GM10248 (cell line): ENCODE data around the gene SSBP3.

Source experiments
- CTCF ChIA-PET: fragments of 300-600 bp; sonication (Branson Sonifier 250); formaldehyde crosslinking; extraction: SDS; loops from one replicate; lab custom pipeline; 2021; ENCODE audit warnings: antibody characterized with exemption; lab: Yijun Ruan, JAX
- POLR2A ChIA-PET: fragments of 350-650 bp; sonication (Branson Sonifier 250); formaldehyde crosslinking; extraction: SDS; loops from one replicate; lab custom pipeline; 2020; ENCODE audit warnings: antibody characterized with exemption; lab: Yijun Ruan, JAX
- DNase-seq: peaks from one replicate; pipeline ENCODE4 v3.0.0; 2012; ENCODE audit errors: extremely low spot score
- TF ChIP-seq, protein P1 (sequence below): IDR thresholded peaks from 2 replicates; pipeline ENCODE4 v1.5.1; 2012; ENCODE audit warnings: mild to moderate bottlenecking, low read depth; ENCODE audit errors: extremely low read depth, missing control alignments, control extremely low read depth

Gene SSBP3

DNA sequence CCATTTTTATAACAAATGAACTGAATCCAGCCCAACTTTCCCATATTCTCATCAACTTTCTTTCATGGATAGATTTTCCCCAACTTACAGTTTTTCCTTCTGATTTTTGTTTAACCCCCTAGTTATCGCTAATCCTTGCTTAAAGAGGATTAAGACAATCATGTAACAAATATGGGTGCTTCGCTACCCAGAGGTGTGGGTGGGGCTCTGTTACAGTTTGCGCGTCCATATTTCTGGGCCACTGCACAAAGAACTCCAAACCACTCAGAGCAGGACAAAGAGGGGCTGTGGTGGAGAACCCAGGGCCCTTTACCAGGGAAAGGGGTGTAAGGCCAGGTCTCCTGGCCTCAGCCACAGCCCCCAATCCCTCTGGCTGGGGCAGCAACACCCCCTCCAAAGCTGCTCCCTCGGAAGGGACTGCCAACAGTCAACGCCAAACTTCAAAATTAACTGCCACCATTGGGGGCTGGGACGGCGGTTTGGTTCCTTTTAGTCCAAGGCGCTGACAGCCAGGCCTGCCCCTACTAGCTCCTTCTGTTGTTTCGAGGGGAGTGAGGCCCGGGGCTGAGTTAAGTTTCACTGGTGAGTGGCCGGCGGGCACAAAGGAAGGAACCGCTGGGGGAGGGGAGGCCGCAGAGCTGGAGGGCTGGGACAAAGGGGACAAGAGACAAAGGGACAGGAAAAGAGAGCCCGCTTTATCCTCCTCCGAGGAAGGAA is 27.9 kb downstream of the SSBP3 start:
- no peak for DNase-seq
- TF ChIP-seq, protein P1, sequence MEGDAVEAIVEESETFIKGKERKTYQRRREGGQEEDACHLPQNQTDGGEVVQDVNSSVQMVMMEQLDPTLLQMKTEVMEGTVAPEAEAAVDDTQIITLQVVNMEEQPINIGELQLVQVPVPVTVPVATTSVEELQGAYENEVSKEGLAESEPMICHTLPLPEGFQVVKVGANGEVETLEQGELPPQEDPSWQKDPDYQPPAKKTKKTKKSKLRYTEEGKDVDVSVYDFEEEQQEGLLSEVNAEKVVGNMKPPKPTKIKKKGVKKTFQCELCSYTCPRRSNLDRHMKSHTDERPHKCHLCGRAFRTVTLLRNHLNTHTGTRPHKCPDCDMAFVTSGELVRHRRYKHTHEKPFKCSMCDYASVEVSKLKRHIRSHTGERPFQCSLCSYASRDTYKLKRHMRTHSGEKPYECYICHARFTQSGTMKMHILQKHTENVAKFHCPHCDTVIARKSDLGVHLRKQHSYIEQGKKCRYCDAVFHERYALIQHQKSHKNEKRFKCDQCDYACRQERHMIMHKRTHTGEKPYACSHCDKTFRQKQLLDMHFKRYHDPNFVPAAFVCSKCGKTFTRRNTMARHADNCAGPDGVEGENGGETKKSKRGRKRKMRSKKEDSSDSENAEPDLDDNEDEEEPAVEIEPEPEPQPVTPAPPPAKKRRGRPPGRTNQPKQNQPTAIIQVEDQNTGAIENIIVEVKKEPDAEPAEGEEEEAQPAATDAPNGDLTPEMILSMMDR, result no peak
- ChIA-PET POLR2A (no interaction called here), CTCF (interaction anchor here (1.1 to 1.8 kb wide), 2 partner anchors 8 to 12 kb away, joined by 4 to 5 read pairs; no protein-coding TSS in a partner anchor)

DNA sequence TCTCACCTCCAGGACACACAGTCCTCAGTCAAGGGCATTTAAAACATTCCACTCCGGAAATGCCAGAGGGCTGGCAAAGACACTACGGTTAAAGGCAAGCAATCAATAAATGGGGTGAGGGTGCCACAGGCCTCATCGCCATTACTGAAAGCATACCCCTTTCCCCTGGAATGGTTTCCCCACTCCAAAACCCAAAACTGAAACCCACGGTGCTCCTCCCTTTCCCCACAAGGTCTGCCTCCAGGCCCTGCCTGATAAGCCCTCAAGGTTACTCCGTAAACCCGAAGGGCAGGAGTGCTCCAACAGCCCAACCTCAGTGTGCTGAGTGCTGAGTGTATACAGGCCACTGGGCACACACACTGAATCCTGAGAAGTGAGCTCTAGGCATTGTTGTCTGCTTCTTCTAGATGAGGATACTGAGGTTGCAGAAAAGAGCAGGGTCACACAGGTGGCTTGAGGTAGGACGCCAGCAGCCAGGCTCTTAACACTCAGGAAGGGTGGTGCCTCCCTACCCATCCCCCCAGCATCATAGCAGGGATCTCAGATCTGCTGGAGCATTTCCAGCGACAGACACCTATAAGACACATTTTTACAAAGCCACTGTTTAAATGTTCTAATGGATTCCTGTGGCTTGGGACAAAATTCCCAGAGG is 29.0 kb downstream of the SSBP3 start:
- ChIA-PET POLR2A (no interaction called here), CTCF (interaction anchor here (1.6 to 1.8 kb wide), 2 partner anchors 8 to 11 kb away, joined by 4 read pairs; no protein-coding TSS in a partner anchor)
- no peak for DNase-seq
- TF ChIP-seq, protein P1, result no peak

DNA sequence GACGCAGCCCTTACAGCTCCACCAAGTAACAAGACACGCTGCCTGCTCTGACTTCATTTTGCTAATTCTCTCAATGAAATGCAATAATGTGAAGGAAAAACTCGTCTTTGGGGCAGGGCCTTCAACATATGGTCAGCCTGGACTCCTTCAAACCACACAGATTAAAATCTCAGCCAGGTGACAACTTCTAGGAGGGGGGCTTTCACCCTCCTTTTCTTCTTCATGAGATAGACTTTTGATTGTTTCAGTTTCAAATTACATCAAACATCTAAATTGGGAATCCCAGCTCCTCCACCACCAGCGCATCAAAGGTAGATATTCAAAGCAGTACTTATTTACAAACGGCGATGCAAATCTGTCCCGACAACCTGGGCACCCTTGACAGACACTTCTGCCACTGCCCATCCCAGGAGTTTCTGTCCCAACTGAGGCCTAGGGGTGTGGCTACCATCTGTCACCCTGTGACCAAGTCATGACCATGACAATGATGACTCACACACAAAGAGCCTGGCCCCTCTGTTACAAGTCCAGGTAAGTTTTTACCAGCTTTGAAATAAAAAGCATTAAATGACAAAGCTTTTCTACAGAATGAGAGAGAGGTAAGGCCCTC is 29.7 kb downstream of the SSBP3 start:
- POLR2A ChIA-PET, result no interaction called here
- DNase-seq, result peak; percentile 76
- TF ChIP-seq, protein P1, result no peak
- CTCF ChIA-PET, result interaction anchor here (1.6 to 1.8 kb wide), 2 partner anchors 8 to 10 kb away, joined by 4 read pairs; no protein-coding TSS in a partner anchor

DNA sequence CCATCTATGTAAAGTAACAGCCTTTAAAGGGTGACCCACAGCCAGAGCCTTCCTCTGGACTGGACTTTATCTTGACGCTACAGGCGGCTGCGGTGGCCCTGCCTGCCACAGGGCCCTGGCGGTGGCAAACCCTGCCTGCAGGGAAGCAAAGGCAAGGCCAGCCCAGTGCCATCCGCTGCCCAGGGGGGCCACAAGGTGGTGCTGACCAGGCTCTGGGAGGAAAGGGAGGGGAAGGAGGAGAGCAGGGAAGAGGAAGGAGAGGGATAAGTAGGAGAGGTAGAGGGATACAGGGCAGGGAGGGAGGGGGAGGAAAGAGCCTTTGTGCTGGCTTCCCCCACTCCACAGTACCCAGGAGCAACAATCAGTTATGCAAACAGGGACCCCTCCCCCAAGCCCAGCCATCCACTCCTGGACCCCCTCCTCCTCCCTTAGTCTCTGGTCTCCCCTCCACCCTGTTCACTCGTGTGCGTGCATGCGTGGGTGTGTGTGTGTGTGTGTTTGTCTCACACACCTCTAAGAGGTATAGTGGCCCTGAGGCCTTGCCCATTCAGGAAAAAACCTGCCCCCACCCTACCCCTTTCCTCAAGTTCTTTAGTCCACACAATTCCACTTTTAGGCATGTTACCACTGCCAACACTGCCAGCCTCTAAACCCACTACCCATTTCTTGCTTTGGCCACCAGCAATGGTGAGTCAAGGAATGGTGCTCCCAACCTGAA is 30.3 kb downstream of the SSBP3 start:
- TF ChIP-seq, protein P1, result no peak
- ChIA-PET CTCF (interaction anchor here (1.6 kb wide), 1 partner anchor 9 kb away, joined by 4 read pairs; no protein-coding TSS in a partner anchor), POLR2A (no interaction called here)

DNA sequence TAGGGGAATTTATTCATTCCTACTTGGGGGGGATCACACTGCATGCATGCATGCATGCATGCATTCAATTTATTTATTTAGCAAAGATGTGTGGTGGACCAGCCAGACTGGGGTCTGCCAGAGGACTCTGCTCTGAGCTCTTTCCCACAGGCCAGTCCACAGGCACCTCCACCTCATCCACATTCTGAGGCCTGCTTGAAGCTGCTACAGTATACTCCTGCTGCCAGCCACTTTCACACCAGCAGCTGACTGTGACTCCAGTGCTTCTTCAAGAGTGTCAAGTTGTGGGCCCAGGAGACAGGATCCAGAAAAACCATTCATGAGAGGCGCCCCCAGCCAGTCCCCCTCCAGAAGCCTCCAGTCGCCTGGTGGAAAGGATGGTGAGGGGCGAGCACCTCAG is 30.9 kb downstream of the SSBP3 start:
- POLR2A ChIA-PET, result no interaction called here
- CTCF ChIA-PET, result interaction anchor here (1.6 kb wide), 1 partner anchor 9 kb away, joined by 4 read pairs; no protein-coding TSS in a partner anchor
- no peak for DNase-seq
- TF ChIP-seq, protein P1, result no peak

More for the DNA sequence above, 30.3 kb downstream of the SSBP3 start:
- DNase-seq, result no peak

DNA sequence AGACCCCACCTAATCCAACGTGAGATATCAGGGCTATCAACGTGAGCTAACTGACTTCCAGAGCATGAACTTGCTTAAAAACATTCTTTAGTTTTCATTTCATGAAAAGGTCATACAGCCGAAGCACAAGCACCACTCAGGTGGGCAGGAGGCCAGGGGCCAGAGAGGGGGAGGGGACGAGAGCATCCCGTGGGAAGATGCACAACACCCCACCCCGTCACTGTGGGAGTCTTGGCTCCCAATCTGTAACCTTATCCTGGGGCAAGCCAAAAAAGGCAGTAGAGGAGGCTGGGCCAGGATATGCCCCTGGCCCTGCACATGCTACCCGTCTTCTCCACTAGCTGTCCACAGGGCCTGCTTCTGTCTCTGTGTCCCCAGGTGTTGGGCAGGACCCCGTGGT is 31.4 kb downstream of the SSBP3 start:
- ChIA-PET POLR2A (no interaction called here), CTCF (no interaction called here)
- DNase-seq, result no peak
- TF ChIP-seq, protein P1, result no peak
